ENCODE data around the gene BRIP1.
"Not testable (repeated sequence)": the region's sequence is repeated elsewhere in the genome, so short reads cannot be mapped to it uniquely, and the experiment has no call there.

Gene BRIP1

GRCh38 chr17:61726977-61727376 lies 136.4 kb downstream of the BRIP1 start:
- no peak for DNase-seq

DNA sequence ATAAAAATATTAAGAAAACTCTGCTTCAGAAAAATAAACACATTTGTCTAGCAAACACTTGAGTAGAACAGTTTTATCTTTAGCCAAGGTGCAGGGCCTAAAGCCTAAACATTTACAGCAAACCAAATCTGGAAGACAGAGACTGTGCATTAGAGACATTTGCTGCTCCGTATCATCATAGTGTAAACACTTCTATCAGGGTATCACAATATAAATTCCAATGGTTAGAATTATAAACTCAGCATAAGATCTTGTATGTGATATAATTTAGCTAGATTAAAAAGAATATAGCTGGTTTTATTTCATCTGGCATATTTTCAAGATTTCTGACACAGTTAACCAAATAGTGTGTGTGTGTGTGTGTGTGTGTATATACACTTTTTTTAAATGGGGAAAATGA lies 138.6 kb downstream of the BRIP1 start:
- DNase-seq: no peak

DNA sequence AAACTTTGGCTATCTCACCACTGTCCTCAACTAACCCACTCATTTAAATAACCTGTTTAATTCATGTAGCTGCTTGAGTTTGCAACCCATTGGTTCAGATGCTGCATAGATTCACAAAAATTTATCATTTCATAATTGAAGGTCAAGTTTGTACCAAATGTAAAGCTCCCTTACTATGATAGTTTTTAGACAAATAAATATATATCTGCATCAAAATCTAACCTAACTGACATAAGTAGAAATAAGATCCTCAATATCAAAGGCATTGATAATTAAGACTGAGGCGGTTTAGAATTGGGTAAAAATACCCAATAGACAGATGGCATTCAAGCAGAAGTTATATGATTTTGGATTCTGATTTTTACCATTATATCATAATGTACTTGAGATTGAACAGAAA lies 139.4 kb downstream of the BRIP1 start:
- DNase-seq: no peak

GRCh38 chr17:61723183-61723582 lies 140.1 kb downstream of the BRIP1 start:
- DNase-seq: no peak

- DNase-seq: no peak
Measured at GRCh38 chr17:61722398-61722797, 140.9 kb downstream of the BRIP1 start.

- DNase-seq: no peak
Measured at GRCh38 chr17:61720016-61720795, 143.1 kb downstream of the BRIP1 start.

DNA sequence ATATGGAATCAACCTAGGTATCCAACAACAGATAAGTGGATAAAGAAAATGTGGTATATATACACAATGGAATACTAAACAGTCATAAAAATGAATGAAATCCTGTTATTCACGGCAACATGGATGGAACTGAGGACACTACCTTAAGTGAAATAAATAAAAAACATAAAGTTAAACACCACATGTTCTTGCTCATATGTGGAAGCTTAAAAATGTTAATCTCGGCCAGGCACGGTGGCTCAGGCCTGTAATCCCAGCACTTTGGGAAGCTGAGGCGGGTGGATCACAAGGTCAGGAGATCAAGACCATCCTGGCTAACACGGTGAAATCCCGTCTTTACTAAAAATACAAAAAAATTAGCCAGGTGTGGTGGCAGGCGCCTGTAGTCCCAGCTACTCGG lies 144.1 kb downstream of the BRIP1 start:
- not testable (repeated sequence) for DNase-seq

DNA sequence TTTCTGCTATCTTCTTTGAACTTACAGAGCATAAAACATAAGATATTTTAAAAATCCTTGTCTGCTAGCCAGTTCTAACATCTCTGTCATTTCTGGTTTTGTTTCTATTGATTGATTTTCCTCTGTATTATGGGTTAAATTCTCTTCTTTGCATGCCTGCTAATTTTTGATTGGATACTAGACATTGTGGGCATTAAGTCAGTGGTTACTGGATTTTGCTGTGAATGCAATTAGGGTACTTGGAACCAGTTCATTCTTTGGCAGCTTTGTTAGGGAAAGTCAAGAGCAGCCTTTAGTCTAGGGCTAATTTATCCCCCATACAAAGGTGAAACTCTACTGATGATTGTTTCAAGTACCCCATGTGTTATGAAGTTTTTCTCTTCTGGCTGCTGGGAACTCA lies 145.3 kb downstream of the BRIP1 start:
- no peak for DNase-seq

- no peak for DNase-seq
Measured at GRCh38 chr17:61717352-61717751, 146.0 kb downstream of the BRIP1 start.

DNA sequence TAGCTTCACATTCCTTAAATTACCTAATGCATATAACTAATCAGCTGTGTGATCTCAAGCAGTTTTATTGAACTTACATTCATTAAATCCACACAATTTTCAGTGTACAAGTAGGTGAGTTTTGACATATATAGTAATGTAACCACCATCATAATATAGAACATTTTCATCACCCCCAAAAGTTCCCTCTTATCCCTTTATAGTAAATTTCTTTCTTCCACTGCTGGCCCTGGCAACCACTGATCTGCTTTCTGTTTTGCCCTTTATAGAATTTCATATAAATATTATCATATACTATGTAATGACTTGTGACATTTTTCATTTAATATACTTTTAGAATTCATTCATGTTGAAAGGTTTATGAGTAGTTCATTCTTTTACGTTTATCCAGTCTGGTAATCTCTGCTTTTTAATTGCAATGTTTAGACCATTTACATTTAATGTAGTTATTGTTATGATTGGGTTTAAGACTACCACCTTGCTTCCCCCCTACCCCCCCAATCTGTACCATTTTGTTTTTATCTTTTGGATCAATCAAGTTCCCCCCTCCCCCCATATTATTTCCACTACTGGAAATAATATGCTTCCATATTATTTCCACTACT lies 147.0 kb downstream of the BRIP1 start:
- DNase-seq: no peak

DNA sequence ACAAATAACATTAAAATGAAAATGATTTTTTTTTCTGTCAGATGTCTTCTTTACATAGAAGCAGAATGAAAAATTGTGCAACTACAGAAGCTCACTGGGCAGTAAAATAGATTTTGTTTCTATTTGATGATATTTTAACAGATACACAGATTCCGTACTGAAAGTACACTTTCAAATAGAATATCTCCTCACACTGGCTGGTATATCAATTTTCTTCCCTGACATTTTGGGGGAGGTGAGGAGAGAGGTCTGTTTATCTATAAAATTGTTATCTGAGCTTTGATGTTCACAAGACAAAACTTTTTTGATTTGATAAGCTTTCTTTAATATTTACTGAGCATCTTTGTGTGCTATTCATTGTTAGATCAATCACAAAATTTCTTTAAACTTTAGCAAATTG lies 148.0 kb downstream of the BRIP1 start:
- no peak for DNase-seq

- no peak for DNase-seq
Measured at GRCh38 chr17:61714300-61714699, 149.0 kb downstream of the BRIP1 start.

DNA sequence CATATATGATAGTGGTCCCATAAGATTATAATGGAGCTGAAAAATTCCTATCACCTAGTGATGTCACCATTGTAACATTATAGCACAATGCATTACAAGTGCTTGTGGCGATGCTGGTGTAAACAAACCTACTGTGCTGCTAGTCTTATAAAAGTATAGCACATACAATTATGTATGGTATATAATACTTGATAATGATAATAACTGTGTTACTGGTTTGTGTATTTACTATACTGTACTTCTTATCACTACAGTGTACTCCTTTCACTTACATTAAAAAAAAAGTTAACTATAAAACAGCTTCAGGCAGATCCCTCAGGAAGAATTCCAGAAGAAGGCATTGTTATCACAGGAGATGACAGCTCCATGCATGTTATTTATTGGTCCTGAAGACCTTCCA lies 150.3 kb downstream of the BRIP1 start:
- no peak for DNase-seq

GRCh38 chr17:61710546-61710945 lies 152.8 kb downstream of the BRIP1 start:
- DNase-seq: no peak

DNA sequence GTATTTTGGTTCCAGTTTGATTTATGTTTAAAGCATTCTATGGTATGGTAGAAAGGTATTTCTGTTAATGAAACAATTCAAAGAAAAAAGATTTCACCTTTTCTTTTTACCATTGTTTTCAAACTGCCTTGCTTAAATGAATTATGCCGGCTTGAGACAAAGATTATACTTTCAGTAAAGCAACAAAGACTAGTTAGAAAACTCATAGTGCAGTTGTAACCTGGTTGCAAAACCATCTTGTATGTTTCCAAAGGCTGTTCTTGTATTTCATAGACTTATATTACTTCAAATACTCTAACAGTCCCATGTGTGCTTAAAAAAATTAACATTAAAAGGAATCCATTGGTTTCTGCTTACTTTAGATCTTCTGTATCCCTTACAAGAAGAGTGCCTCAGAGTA lies 153.8 kb downstream of the BRIP1 start:
- no peak for DNase-seq

DNA sequence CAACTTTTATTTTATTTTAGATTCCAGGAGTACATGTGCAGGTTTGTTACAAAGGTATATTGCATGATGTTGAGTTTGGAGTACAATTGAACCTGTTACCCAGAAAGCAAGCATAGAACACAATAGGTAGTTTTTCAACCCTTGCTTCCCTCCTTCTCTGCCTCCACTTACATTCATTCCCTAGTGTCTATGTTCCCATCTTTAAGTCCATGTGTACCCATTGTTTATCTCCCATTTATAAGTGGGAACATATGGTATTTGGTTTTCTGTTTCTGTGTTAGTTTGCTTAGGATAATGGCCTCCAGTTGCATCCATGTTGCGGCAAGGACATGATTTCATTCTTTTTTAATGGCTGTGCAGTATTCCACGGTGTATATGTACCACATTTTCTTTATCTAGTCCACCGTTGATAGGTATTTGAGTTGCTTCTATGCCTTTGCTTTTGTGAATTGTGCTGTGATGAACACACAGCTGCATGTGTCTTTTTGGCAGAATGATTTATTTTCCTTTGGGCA lies 158.3 kb downstream of the BRIP1 start:
- DNase-seq: no peak

GRCh38 chr17:61702450-61702849 lies 160.9 kb downstream of the BRIP1 start:
- no peak for DNase-seq

GRCh38 chr17:61701978-61702377 lies 161.3 kb downstream of the BRIP1 start:
- no peak for DNase-seq

DNA sequence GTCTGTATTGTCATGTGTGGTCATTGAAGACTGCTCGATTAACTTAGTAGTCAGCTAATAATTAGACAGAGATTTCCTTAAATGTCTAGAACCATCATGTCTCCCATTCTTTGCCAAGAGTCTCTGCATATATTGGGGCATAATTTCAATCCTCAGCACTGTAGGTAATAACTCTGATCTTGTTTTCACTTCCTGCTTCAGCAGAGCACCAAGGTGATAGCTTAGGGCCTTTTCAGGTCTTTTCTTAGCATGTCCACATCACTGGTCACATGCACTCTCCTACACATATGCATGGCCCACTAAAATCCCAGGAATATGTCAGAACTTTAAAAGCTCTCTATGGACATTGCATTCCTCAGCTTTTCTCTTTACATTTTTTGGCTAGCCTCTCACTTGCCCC lies 162.0 kb downstream of the BRIP1 start:
- no peak for DNase-seq

GRCh38 chr17:61700252-61700651 lies 163.1 kb downstream of the BRIP1 start:
- no peak for DNase-seq

GRCh38 chr17:61699694-61700093 lies 163.6 kb downstream of the BRIP1 start:
- no peak for DNase-seq

- DNase-seq: no peak
Measured at GRCh38 chr17:61699032-61699431, 164.3 kb downstream of the BRIP1 start.

- no peak for DNase-seq
Measured at GRCh38 chr17:61698244-61698643, 165.1 kb downstream of the BRIP1 start.

- DNase-seq: no peak
Measured at GRCh38 chr17:61695779-61696337, 167.5 kb downstream of the BRIP1 start.
